GM23338 (cell line): ENCODE data around the gene HAPLN3. TPM values are rescaled to one million over a fixed set of nuclear protein-coding genes. Genes with fewer than 3 reads are reported as not detected.

ENCODE experiments used
- ATAC-seq: fragments of 200-7000 bp; cut with Tn5 transposase; 3 replicates; pipeline ENCODE4 v1.9.1; 2020
- DNase-seq: peaks from one replicate; pipeline ENCODE4 v3.0.0-alpha.2; 2015; ENCODE audit warnings: low spot score
- H2AFZ ChIP-seq: fragments of 200-600 bp; sonication (generic); 2 replicates; pipeline ENCODE4 v1.8.0; 2016; ENCODE audit warnings: antibody characterized with exemption, mild to moderate bottlenecking, moderate library complexity
- H3F3A ChIP-seq: fragments of 200-600 bp; sonication (generic); replicated peaks from 2 replicates; pipeline ENCODE4 v1.8.0; 2017; ENCODE audit warnings: antibody characterized with exemption, mixed run types, low read depth
- H3K27ac ChIP-seq: fragments of 200-600 bp; sonication (generic); 2 replicates; pipeline ENCODE4 v1.6.1; 2016; ENCODE audit warnings: low read depth
- H3K27me3 ChIP-seq: fragments of 200-600 bp; sonication (generic); 2 replicates; pipeline ENCODE4 v1.8.0; 2016; ENCODE audit warnings: mild to moderate bottlenecking, mixed run types, moderate library complexity; ENCODE audit not compliant: insufficient read depth
- H3K36me3 ChIP-seq: fragments of 200-600 bp; sonication (generic); 2 replicates; pipeline ENCODE4 v1.8.0; 2016; ENCODE audit warnings: mild to moderate bottlenecking; ENCODE audit not compliant: insufficient read depth
- H3K4me1 ChIP-seq: fragments of 200-600 bp; sonication (generic); 2 replicates; pipeline ENCODE4 v1.8.0; 2016; ENCODE audit warnings: mild to moderate bottlenecking, moderate library complexity; ENCODE audit not compliant: insufficient read depth
- H3K4me2 ChIP-seq: fragments of 200-600 bp; sonication (generic); 2 replicates; pipeline ENCODE4 v1.7.1; 2017; ENCODE audit warnings: mixed run types
- H3K4me3 ChIP-seq: fragments of 200-600 bp; sonication (generic); 2 replicates; pipeline ENCODE4 v1.6.1; 2016; ENCODE audit warnings: mixed run types
- H3K79me2 ChIP-seq: fragments of 200-600 bp; sonication (generic); replicated peaks from 2 replicates; pipeline ENCODE4 v1.8.0; 2017; ENCODE audit warnings: mild to moderate bottlenecking; ENCODE audit not compliant: insufficient read depth
- H3K9me2 ChIP-seq: fragments of 200-600 bp; sonication (generic); 2 replicates; pipeline ENCODE4 v1.8.0; 2017; ENCODE audit not compliant: insufficient read depth
- H4K20me1 ChIP-seq: fragments of 200-600 bp; sonication (generic); replicated peaks from 2 replicates; pipeline ENCODE4 v1.8.0; 2017; ENCODE audit warnings: mild to moderate bottlenecking; ENCODE audit not compliant: insufficient read depth
- H3K27ac Mint-ChIP-seq: 2 replicates; pipeline ENCODE4 v1.8.0; 2020; ENCODE audit warnings: inconsistent platforms, mild to moderate bottlenecking, moderate library complexity, mixed read lengths
- H3K27me3 Mint-ChIP-seq: 3 replicates; pipeline ENCODE4 v1.8.0; 2022; ENCODE audit warnings: low read depth, mild to moderate bottlenecking, moderate library complexity, mixed read lengths, inconsistent platforms; ENCODE audit not compliant: insufficient read depth, poor library complexity
- H3K36me3 Mint-ChIP-seq: 3 replicates; pipeline ENCODE4 v1.8.0; 2021; ENCODE audit warnings: low read depth, mild to moderate bottlenecking, inconsistent platforms, moderate library complexity, mixed read lengths
- H3K4me1 Mint-ChIP-seq: 3 replicates; pipeline ENCODE4 v1.8.0; 2020; ENCODE audit warnings: mild to moderate bottlenecking, inconsistent platforms, mixed read lengths
- H3K4me3 Mint-ChIP-seq: 3 replicates; pipeline ENCODE4 v1.8.0; 2021; ENCODE audit warnings: moderate library complexity, mild to moderate bottlenecking, inconsistent platforms, mixed read lengths
- H3K9me3 Mint-ChIP-seq: 3 replicates; pipeline ENCODE4 v1.8.0; 2020; ENCODE audit warnings: moderate library complexity, mild to moderate bottlenecking, inconsistent platforms, mixed read lengths
- CREB1 ChIP-seq: fragments of 250-450 bp; sonication (Bioruptor Pico); IDR thresholded peaks from 2 replicates; pipeline ENCODE4 v1.5.0; 2020; ENCODE audit warnings: low read depth, mild to moderate bottlenecking, moderate library complexity
- EZH2 ChIP-seq: fragments of 200-600 bp; sonication (generic); IDR thresholded peaks from one replicate; pipeline ENCODE4 v1.8.0; 2017; ENCODE audit warnings: antibody characterized with exemption, mild to moderate bottlenecking, low read depth; ENCODE audit not compliant: unreplicated experiment
- EZH2phosphoT487 ChIP-seq: fragments of 200-600 bp; sonication (generic); IDR thresholded peaks from one replicate; pipeline ENCODE4 v1.8.1; 2018; ENCODE audit warnings: antibody characterized with exemption; ENCODE audit not compliant: unreplicated experiment
- JUNB ChIP-seq: IDR thresholded peaks from one replicate; pipeline ENCODE4 v1.6.1; 2016; ENCODE audit warnings: antibody characterized with exemption; ENCODE audit not compliant: unreplicated experiment
- NANOG ChIP-seq: IDR thresholded peaks from 2 replicates; pipeline ENCODE4 v1.6.1; 2016; ENCODE audit warnings: antibody characterized with exemption, borderline replicate concordance
- POLR2AphosphoS5 ChIP-seq: IDR thresholded peaks from 2 replicates; pipeline ENCODE4 v1.6.1; 2016; ENCODE audit warnings: antibody characterized with exemption, low read depth
- REST ChIP-seq: IDR thresholded peaks from one replicate; pipeline ENCODE4 v1.6.1; 2018; ENCODE audit warnings: antibody characterized with exemption; ENCODE audit not compliant: unreplicated experiment
- STAT1 ChIP-seq: IDR thresholded peaks from one replicate; pipeline ENCODE4 v1.6.1; 2016; ENCODE audit warnings: antibody characterized with exemption; ENCODE audit not compliant: unreplicated experiment
- ZNF114 ChIP-seq: fragments of 250-450 bp; sonication (Bioruptor Pico); IDR thresholded peaks from 2 replicates; pipeline ENCODE4 v1.5.0; 2020; ENCODE audit warnings: mild to moderate bottlenecking, moderate library complexity
- polyA plus RNA-seq: library from polyadenylated mRNA; unstranded; fragments of >200 nt; fragmentation: Nextera tagmentation; extraction: Ambion mirVana; gene quantifications from 2 replicates; pipeline ENCODE4 v1.2.1, GENCODE V29; 2016
- total RNA-seq: library from RNA; depleted of rRNA; stranded (reverse); fragments of >200 nt; shearing (Covaris generic); gene quantifications from 2 replicates; pipeline ENCODE4 v1.2.3, GENCODE V29; 2014
- TF ChIP-seq, protein P1 (sequence below): IDR thresholded peaks from 2 replicates; pipeline ENCODE4 v1.6.1; 2016; ENCODE audit warnings: antibody characterized with exemption
- TF ChIP-seq, protein P2 (sequence below), 2 experiments: fragments of 200-600 bp in 1 of 2; sonication (generic) in 1 of 2; conservative IDR thresholded peaks; 2 replicates each; pipeline versions ENCODE4 v1.5.1 to v1.6.1; 2016 to 2017; ENCODE audit warnings: antibody characterized with exemption in 2 of 2, low read depth in 2 of 2, mild to moderate bottlenecking in 2 of 2, moderate library complexity in 1 of 2

The HAPLN3 gene
- total and polyA plus RNA-seq, 2 experiments from 2014 or later: 22.7 to 62.6 TPM

- TF ChIP-seq, protein P1, sequence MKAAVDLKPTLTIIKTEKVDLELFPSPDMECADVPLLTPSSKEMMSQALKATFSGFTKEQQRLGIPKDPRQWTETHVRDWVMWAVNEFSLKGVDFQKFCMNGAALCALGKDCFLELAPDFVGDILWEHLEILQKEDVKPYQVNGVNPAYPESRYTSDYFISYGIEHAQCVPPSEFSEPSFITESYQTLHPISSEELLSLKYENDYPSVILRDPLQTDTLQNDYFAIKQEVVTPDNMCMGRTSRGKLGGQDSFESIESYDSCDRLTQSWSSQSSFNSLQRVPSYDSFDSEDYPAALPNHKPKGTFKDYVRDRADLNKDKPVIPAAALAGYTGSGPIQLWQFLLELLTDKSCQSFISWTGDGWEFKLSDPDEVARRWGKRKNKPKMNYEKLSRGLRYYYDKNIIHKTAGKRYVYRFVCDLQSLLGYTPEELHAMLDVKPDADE: no peak
- TF ChIP-seq, protein P2, sequence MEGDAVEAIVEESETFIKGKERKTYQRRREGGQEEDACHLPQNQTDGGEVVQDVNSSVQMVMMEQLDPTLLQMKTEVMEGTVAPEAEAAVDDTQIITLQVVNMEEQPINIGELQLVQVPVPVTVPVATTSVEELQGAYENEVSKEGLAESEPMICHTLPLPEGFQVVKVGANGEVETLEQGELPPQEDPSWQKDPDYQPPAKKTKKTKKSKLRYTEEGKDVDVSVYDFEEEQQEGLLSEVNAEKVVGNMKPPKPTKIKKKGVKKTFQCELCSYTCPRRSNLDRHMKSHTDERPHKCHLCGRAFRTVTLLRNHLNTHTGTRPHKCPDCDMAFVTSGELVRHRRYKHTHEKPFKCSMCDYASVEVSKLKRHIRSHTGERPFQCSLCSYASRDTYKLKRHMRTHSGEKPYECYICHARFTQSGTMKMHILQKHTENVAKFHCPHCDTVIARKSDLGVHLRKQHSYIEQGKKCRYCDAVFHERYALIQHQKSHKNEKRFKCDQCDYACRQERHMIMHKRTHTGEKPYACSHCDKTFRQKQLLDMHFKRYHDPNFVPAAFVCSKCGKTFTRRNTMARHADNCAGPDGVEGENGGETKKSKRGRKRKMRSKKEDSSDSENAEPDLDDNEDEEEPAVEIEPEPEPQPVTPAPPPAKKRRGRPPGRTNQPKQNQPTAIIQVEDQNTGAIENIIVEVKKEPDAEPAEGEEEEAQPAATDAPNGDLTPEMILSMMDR (conservative IDR thresholded peaks at IDR 0.05; ENCODE audit: low read depth in 2 of 2): peak; percentile 85 to 88
- no peak for TF ChIP-seq CREB1
Observed at GRCh38 chr15:88834211-88834812, 61.0 kb downstream of the HAPLN3 start (continued).

- H3K4me1 Mint-ChIP-seq: peaks cover 3% of the 10 kb centered on the region; the same call in 2 of the 3 replicates
- Histone ChIP-seq H3K4me3 (no peak overlapping the region), H3K27ac (no peak overlapping the region), H4K20me1 (no peaks in the 10 kb centered on the region), H3F3A (no peaks in the 10 kb centered on the region), H3K79me2 (no peaks in the 10 kb centered on the region), H3K4me1 (peaks cover 6% of the 10 kb centered on the region; the same call in 1 of the 2 replicates), H3K36me3 (no peaks in the 10 kb centered on the region), H3K4me2 (no peak overlapping the region), H3K9me2 (no peaks in the 10 kb centered on the region), H3K27me3 (no peaks in the 10 kb centered on the region), H2AFZ (0 out of 2 replicates have a peak overlapping the region, but pooled peaks have one; percentile 38)
- ATAC-seq (no peak; the same call in 2 of the 3 replicates), DNase-seq (no peak)
- no peak overlapping the region for H3K27ac Mint-ChIP-seq
- H3K4me3 Mint-ChIP-seq: no peak overlapping the region
- no peak for TF ChIP-seq CREB1
- no peak for TF ChIP-seq EZH2phosphoT487
- no peak for TF ChIP-seq REST
- no peak for TF ChIP-seq EZH2
- TF ChIP-seq, protein P1: no peak
- TF ChIP-seq STAT1: no peak
- no peak for TF ChIP-seq JUNB
- TF ChIP-seq NANOG: no peak
- TF ChIP-seq ZNF114: no peak
- TF ChIP-seq POLR2AphosphoS5: no peak
- no peaks in the 10 kb centered on the region; the same call in 2 of the 3 replicates for H3K9me3 Mint-ChIP-seq
- peaks cover 6% of the 10 kb centered on the region for H3K27me3 Mint-ChIP-seq
- no peaks in the 10 kb centered on the region for H3K36me3 Mint-ChIP-seq
Observed at GRCh38 chr15:88833731-88834100, 61.6 kb downstream of the HAPLN3 start.
